ENCODE data around the gene FZD2. TPM values are rescaled to one million over a fixed set of nuclear protein-coding genes. Genes with fewer than 3 reads are reported as not detected.

FZD2 gene
- total and polyA plus RNA-seq, 2 of the 4 experiments (the other 2 are of a cell fraction), result 21.3 to 130 TPM

DNA sequence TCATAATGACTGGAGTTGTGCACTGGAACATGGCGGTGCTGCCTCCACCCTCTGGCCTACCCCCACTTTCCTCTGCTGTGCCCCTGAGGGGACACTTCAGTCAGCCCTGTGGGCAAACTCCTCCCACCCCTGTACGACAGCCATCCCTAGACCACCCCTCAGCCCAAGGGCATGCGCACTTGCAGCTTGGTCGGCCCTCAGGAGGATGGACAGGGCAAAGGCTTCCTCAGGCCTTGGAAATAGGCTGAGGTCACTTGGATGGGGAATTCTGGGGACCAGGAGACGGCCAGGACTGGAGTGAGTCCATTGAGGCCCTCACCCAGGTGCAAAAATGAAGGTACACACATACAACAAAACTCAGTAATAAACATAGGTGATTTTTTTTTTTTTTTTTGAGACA, 41.0 kb downstream of the FZD2 start:
- H4K5ac ChIP-seq (ENCODE audit: low read depth, low read length), result no peak overlapping the region
- H3K79me1 ChIP-seq (ENCODE audit: low read depth in 1 of 2, low read length in 2 of 2), result 0 out of 4 replicates have a peak, but pooled peaks cover 0 to 5% of the 10 kb centered on the region in 2 experiments
- intact Hi-C loops (cut with micrococcal nuclease) (no loop called here), dilution Hi-C loops (cut with HindIII; ENCODE audit: low sequenced_read_pairs, unreplicated experiment) (no loop called here), in situ Hi-C loops (cut with MboI; ENCODE audit: low sequenced_read_pairs) (no loop called here)
- no peak overlapping the region for H3K4me2 ChIP-seq (ENCODE audit: low read depth, low read length)
- ATAC-seq (ENCODE audit: low read depth) (no peak), DNase-seq (no peak)
- no peak overlapping the region; the same call in 2 of the 3 replicates for H2BK15ac ChIP-seq (ENCODE audit: low read depth, low read length)
- BruUV-seq (replicated peaks), result no TSS peak
- no peak overlapping the region for H4K8ac ChIP-seq (ENCODE audit: low read depth in 2 of 2, low read length in 2 of 2)
- ChIA-PET POLR2A (ENCODE audit: unreplicated experiment) (no interaction called here), CTCF (no interaction called here)
- H3K9ac ChIP-seq (ENCODE audit: low read depth, low read length), result no peak overlapping the region
- no peak overlapping the region for H3K4ac ChIP-seq (ENCODE audit: low read depth, low read length)
- H3K4me1 ChIP-seq (ENCODE audit: control insufficient read depth, insufficient read depth, low read length), result peaks cover 26% of the 10 kb centered on the region
- peak overlapping the region; percentile 48 for H2AFZ ChIP-seq (replicated peaks; ENCODE audit: low read length, poor library complexity)
- no peak overlapping the region for H4K91ac ChIP-seq (ENCODE audit: insufficient read depth, low read depth, low read length)
- H2AK5ac ChIP-seq (ENCODE audit: low read depth, low read length), result peak overlapping the region; percentile 83
- 0 out of 2 replicates have a peak, but pooled peaks cover 2% of the 10 kb centered on the region for H4K20me1 ChIP-seq (ENCODE audit: insufficient read depth, low read length)
- no peak overlapping the region; the same call in 1 of the 2 replicates for H3K18ac ChIP-seq (ENCODE audit: low read depth, low read length)
- no peaks in the 10 kb centered on the region for H3K36me3 ChIP-seq (ENCODE audit: control insufficient read depth, insufficient read depth, low read length)
- no peak overlapping the region for H2BK120ac ChIP-seq (ENCODE audit: low read depth, low read length)
- no peak overlapping the region for H3K23ac ChIP-seq (ENCODE audit: low read depth, low read length)
- H2BK5ac ChIP-seq (ENCODE audit: low read depth, low read length, poor library complexity, severe bottlenecking), result no peak overlapping the region
- no peak for TF ChIP-seq CEBPB (IDR thresholded peaks at IDR 0.05; ENCODE audit: low read depth, low read length)
- TF ChIP-seq MXI1 (IDR thresholded peaks at IDR 0.05; ENCODE audit: borderline replicate concordance, low read depth, low read length), result no peak
- TF ChIP-seq MAZ (IDR thresholded peaks at IDR 0.05; ENCODE audit: borderline replicate concordance, low read depth, low read length), result no peak
- no peak for TF ChIP-seq SMC3 (IDR thresholded peaks at IDR 0.05; ENCODE audit: low read depth, low read length)
- no peak for TF ChIP-seq CHD1 (IDR thresholded peaks at IDR 0.05; ENCODE audit: low read depth, low read length)
- TF ChIP-seq, protein P1, sequence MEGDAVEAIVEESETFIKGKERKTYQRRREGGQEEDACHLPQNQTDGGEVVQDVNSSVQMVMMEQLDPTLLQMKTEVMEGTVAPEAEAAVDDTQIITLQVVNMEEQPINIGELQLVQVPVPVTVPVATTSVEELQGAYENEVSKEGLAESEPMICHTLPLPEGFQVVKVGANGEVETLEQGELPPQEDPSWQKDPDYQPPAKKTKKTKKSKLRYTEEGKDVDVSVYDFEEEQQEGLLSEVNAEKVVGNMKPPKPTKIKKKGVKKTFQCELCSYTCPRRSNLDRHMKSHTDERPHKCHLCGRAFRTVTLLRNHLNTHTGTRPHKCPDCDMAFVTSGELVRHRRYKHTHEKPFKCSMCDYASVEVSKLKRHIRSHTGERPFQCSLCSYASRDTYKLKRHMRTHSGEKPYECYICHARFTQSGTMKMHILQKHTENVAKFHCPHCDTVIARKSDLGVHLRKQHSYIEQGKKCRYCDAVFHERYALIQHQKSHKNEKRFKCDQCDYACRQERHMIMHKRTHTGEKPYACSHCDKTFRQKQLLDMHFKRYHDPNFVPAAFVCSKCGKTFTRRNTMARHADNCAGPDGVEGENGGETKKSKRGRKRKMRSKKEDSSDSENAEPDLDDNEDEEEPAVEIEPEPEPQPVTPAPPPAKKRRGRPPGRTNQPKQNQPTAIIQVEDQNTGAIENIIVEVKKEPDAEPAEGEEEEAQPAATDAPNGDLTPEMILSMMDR (conservative IDR thresholded peaks at IDR 0.05; ENCODE audit: low read depth, low read length), result no peak
- TF ChIP-seq NFE2L2 (IDR thresholded peaks at IDR 0.05; ENCODE audit: low read depth, low read length), result no peak
- TF ChIP-seq MAFK (IDR thresholded peaks at IDR 0.05; ENCODE audit: low read depth, low read length), result no peak
- TF ChIP-seq, protein P2, sequence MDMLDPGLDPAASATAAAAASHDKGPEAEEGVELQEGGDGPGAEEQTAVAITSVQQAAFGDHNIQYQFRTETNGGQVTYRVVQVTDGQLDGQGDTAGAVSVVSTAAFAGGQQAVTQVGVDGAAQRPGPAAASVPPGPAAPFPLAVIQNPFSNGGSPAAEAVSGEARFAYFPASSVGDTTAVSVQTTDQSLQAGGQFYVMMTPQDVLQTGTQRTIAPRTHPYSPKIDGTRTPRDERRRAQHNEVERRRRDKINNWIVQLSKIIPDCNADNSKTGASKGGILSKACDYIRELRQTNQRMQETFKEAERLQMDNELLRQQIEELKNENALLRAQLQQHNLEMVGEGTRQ (IDR thresholded peaks at IDR 0.05; ENCODE audit: low read depth, low read length), result no peak
- no peak overlapping the region for H2BK20ac ChIP-seq (ENCODE audit: low read depth, low read length)
- H3K27ac ChIP-seq (ENCODE audit: insufficient read depth, low read length), result no peak overlapping the region
- no peak overlapping the region for H3K4me3 ChIP-seq (ENCODE audit: insufficient read depth, low read depth, low read length)
- H2AK9ac ChIP-seq (replicated peaks; ENCODE audit: low read depth, low read length, poor library complexity), result peak overlapping the region; percentile 81
- H3K14ac ChIP-seq (replicated peaks; ENCODE audit: low read depth, low read length), result no peak overlapping the region
- H3K27me3 ChIP-seq (ENCODE audit: control insufficient read depth, insufficient read depth, low read length), result peaks cover 6% of the 10 kb centered on the region; the same call in 1 of the 2 replicates
- H3K56ac ChIP-seq (ENCODE audit: extremely low read depth, insufficient read depth, low read length), result no peak overlapping the region
- peaks cover 23% of the 10 kb centered on the region for H3K9me1 ChIP-seq (ENCODE audit: insufficient read depth, low read length)
- no peaks in the 10 kb centered on the region for H3K9me3 ChIP-seq (ENCODE audit: control insufficient read depth, insufficient read depth, low read length)
- WGBS, 2 experiments (ENCODE audit: extremely low coverage in 2 of 2, insufficient read length in 1 of 2), result no CpG with 5 or more reads among the region's 5 CpGs
